ENCODE measurements around the gene CHST3. TPM values are rescaled to one million over a fixed set of nuclear protein-coding genes. Genes with fewer than 3 reads are reported as not detected.
A peak's percentile ranks its signal among the peaks of the same experiment; 100 is the strongest.

The CHST3 gene
- polyA plus RNA-seq, 1 donor from 2014 or later = not detected

DNA sequence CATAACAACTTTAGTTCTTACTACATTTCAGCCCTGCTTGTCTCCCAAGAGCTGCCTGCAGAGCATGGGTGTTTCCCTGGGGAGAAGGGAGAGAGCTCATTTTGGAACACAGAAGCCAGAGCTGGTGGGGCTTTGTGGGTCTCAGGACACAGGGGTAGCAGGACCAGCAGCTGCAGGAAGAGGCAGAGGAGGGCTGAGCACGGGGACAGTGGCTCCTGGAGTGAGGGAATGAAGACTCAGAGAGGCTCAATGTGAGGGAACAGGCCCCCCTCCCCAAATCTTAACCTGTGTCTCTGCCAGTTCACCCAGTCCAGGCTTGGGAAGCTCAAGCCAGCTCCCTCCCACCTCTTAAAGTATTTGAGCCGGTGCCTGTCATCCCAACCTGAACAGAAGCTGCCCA is 50.0 kb downstream of the CHST3 start:
- Mint-ChIP-seq H3K4me3 (no peak overlapping the region), H3K27ac (no peak overlapping the region), H3K9me3 (no peaks in the 10 kb centered on the region), H3K4me1 (no peaks in the 10 kb centered on the region), H3K27me3 (peaks cover 5% of the 10 kb centered on the region), H3K36me3 (no peaks in the 10 kb centered on the region)

DNA sequence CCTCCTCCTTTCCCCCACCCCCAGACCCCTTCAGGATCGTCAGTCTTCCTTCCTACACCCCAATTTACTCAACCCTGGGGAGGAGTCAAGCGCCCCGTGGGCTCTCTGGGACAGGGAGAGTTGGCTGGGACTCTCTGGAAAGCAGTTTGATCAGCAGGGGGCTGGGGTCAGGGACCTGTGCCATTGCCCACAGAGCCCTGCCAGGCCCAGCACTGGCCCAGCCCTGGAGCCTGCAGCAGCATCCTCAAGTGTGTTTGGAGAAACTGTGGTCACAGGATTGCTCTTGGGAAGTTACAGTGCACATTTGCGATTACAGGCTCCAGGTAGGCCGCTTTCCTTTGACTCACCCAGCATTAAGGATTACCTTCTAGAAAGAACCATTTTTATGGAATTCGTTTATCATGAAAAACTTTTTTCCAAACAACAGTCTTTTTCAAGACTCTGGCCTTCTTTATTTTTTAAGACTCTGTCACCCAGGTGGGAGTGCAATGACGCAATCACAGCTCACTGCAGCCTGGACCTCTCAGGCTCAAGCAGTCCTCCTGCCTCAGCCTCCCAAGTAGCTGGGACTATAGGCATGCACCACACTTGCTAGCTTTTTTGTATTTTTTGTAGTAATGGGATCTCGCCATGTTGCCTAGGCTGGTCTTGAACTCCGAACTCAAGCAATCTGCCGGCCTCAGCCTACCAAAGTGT is 50.7 kb downstream of the CHST3 start:
- Mint-ChIP-seq H3K36me3 (no peaks in the 10 kb centered on the region), H3K9me3 (no peaks in the 10 kb centered on the region), H3K4me3 (no peak overlapping the region), H3K27ac (no peak overlapping the region), H3K27me3 (peaks cover 6% of the 10 kb centered on the region), H3K4me1 (no peaks in the 10 kb centered on the region)

DNA sequence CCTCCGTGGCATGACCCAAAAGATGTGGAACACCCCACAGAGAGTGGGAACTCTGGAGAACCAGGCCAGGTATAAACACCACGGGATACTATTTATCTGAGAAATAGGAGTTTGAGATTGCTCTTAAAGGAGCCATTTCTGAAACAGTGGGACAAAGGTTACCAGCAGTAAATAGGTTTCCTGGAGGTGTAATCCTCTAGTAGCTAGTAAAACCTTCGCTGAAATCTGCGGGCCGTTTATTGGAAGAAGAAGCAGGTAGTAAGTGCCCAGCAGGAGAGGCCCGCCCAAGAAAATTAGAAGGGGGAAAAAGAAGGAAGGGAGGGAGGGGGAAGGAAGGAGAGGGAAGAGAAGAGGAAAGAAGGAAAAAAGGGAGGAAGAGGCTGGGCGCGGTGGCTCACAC is 51.6 kb downstream of the CHST3 start:
- H3K9me3 Mint-ChIP-seq = no peaks in the 10 kb centered on the region
- H3K27ac Mint-ChIP-seq = no peak overlapping the region
- H3K4me3 Mint-ChIP-seq = peak overlapping the region in 1 of 4 donors; percentile 15
- no peaks in the 10 kb centered on the region for H3K36me3 Mint-ChIP-seq
- H3K4me1 Mint-ChIP-seq = no peaks in the 10 kb centered on the region
- peaks cover 6% of the 10 kb centered on the region for H3K27me3 Mint-ChIP-seq

DNA sequence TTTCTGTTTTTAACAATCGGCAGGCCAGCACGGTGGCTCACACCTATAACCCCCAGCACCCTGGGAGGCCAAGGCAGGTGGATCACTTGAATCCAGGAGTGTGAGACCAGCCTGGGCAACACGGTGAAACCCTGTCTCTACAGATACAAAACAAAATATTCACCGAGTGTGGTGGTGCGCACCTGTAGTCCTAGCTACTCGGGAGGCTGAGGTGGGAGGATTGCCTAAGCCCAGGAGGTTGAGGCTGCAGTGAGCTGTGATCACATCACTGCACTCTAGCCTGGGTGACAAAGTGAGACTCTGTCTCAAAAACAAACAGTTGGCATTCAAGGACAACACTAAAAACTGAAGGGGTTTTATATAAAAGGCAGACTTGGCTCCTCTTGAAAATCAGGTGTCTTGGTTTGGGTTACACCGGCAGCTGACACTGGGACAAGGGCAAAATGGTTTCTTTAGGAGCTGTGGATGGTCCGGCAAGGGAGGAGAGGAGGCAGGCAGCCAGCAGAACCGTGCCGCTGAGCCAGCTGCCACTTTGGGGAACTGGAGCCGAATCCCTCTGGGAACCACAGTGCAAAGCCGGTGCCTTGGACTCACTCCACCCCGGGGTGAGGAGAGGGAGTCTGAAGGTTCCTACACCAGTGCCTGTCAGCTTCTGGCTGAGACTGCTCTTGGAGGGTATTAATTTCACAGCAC is 52.6 kb downstream of the CHST3 start:
- Mint-ChIP-seq H3K36me3 (no peaks in the 10 kb centered on the region), H3K27me3 (peaks cover 6% of the 10 kb centered on the region), H3K4me1 (peaks cover 0 to 3% (median 0%) of the 10 kb centered on the region in 3 donors), H3K9me3 (no peaks in the 10 kb centered on the region), H3K27ac (no peak overlapping the region), H3K4me3 (peak overlapping the region in 1 of 4 donors; percentile 28)

DNA sequence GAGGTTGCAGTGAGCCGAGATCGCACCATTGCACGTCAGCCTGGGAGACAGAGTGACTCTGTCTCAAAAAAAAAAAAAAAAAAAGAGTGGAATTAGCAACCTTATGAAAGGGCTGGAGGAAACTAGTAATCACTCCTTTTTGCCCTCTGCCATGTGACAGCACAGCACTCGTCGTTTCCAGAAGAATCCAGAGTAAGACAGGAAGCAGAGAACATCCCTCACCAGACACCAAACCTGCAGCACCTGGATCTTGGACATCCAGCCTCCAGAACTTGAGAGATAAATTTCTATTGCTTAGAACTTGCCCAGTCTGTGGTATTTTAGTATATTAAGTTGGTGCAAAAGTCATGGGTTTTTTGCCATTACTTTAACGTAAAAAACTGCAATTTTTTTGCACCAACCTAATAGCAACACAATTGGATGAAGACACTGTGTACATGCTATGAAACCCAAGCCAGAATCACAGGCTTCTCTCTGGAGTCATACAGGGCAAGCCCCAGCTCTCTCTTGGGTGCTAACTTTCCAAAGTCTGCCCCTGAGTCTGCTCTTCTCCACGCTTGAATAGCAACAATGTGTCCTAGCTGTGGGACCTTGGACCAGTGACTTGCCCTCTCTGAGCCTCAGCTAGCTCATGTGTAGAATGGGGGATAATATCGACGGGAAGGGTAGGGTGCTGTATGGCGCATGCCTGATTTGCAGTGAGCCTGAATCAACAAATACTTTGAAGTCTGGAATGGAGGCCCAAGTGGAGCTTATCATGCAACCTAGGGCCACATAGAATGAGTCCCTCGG is 55.1 kb downstream of the CHST3 start:
- H3K9me3 Mint-ChIP-seq = no peaks in the 10 kb centered on the region
- H3K4me1 Mint-ChIP-seq = peaks cover 0 to 3% (median 0%) of the 10 kb centered on the region in 3 donors
- H3K36me3 Mint-ChIP-seq = peaks cover 2% of the 10 kb centered on the region
- H3K27me3 Mint-ChIP-seq = peaks cover 4% of the 10 kb centered on the region
- no peak overlapping the region for H3K4me3 Mint-ChIP-seq
- H3K27ac Mint-ChIP-seq = no peak overlapping the region

DNA sequence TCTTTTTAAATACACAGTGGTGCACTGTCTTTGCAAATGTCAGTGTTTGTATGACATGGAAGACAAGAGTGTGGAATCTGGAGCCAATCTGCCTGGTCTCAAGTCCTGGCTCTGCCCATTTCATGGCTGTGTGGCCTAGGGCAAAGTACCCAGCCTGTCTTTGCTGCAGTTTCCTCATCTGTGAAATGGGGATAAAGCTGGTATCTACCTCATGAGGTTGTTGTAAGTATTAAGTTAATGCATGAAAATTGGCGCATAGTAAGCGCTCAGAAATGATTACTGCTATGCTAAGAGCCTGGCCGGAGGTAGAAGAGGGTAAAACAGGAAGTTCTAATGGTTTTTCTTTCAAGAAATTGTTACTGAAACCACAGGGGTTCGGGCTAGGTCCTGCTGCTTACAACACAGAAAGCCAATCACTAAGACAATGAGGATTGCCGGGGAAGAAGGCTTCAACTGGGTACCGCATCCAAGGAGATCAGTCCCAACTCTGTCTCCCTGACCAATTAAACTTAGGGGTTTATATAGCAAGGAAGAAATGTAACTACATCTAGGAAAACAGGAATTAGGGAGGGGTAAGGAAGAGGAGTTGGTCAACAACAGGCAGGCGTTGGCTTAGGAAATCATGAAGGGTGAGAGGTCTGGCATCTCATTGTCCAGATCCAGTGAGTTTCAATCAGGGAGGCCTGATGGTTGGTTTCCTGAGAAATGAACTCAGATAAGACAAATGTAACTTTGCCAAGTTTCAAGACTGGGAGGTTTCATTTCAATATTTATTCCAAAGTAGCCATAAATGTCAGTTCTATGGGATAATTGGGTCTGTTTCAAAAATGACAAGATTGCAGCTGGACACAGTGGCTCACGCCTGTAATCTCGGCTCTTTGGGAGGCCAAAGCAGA is 57.0 kb downstream of the CHST3 start:
- peaks cover 4% of the 10 kb centered on the region for H3K27me3 Mint-ChIP-seq
- H3K4me1 Mint-ChIP-seq = peaks cover 0 to 3% (median 0%) of the 10 kb centered on the region in 3 donors
- peaks cover 2% of the 10 kb centered on the region for H3K36me3 Mint-ChIP-seq
- no peak overlapping the region for H3K27ac Mint-ChIP-seq
- no peaks in the 10 kb centered on the region for H3K9me3 Mint-ChIP-seq
- no peak overlapping the region for H3K4me3 Mint-ChIP-seq

DNA sequence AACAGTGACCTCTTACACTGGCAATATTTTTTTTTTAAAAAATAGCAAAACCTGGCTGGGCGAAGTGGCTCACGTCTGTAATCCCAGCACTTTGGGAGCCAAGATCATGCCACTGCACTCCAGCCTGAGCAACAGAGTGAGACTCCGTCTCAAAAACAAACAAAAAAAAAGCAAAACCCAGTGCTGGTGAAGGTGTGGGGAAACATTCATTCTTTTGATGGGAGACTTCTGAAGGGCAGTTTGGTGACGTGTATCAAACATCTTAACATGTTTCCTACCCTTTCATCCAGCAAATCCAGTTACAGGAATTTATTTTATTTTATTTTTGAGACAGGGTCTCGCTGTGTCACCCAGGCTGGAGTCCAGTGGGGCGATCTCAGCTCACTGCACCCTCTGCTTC is 58.0 kb downstream of the CHST3 start:
- Mint-ChIP-seq H3K36me3 (peaks cover 2% of the 10 kb centered on the region), H3K27ac (no peak overlapping the region)

DNA sequence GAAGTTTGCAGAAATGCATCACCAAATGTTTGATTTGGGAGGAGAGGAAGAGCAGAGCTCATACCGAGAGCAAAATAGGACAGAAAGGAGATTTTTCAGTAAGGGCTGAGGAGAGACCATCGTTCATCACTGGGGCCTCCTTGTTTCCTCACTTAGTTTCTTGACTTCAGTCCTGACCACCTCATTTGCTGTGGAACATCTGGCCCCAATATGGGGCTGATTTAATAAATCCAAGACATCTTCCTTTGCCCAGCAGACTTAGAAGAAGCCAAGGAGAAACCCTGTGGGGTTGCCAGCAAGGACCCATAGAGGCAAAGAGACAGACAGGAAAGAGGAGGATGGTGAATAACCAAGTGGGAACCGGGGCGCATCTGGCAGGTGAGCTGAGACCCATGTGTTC is 60.4 kb downstream of the CHST3 start:
- Mint-ChIP-seq H3K4me3 (no peak overlapping the region), H3K27me3 (peaks cover 11% of the 10 kb centered on the region), H3K4me1 (peaks cover 0 to 3% (median 0%) of the 10 kb centered on the region in 3 donors), H3K9me3 (peaks cover 0 to 1% (median 0%) of the 10 kb centered on the region in 3 donors), H3K36me3 (peaks cover 2% of the 10 kb centered on the region), H3K27ac (no peak overlapping the region)

More for the DNA sequence above, 58.0 kb downstream of the CHST3 start:
- Mint-ChIP-seq H3K4me1 (peaks cover 0 to 3% (median 0%) of the 10 kb centered on the region in 3 donors), H3K9me3 (peaks cover 0 to 1% (median 0%) of the 10 kb centered on the region in 3 donors), H3K27me3 (peaks cover 5% of the 10 kb centered on the region), H3K4me3 (no peak overlapping the region)

DNA sequence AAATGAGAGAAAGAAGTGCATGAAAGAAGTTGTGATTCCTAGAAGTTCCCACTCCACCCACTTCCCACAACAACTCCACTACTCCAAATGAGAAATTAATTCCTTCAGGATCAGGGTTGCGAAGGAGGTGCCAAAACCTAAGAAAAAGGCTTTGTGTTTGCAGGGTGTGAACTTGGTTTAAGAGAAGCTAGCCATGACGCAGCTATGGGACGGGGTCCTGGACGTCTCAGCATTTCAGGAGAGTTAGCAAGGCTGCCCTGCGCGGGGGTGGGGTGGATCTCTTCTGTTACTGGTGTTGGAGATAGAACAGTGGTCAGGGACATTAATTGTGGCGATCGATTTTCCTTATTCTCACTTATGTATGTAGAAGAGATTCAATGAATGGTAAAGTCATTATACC is 61.2 kb downstream of the CHST3 start:
- Mint-ChIP-seq H3K27me3 (peaks cover 11% of the 10 kb centered on the region), H3K4me1 (peaks cover 0 to 3% (median 0%) of the 10 kb centered on the region in 3 donors), H3K27ac (no peak overlapping the region), H3K36me3 (peaks cover 2% of the 10 kb centered on the region), H3K9me3 (peaks cover 0 to 1% (median 0%) of the 10 kb centered on the region in 3 donors), H3K4me3 (no peak overlapping the region)

DNA sequence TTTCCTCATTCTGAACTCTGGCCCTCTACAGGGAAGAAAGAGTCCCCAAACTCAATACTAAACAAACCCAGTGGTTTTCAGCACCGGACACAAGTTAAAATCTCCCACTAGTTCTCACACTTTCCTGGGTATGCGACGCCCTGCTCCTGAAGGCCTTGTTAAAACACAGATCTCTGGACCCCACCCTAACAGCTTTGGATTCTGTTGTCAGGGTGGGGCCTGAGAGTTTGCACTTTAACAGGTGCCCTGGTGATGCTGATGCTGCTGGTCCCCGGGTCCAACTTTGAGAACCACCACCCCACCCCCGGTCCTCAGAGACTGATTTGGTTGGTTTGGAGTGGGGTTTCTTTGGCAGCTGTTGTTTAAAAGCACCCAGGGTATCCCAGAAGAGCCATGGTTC is 61.6 kb downstream of the CHST3 start:
- Mint-ChIP-seq H3K27me3 (peaks cover 11% of the 10 kb centered on the region), H3K4me3 (no peak overlapping the region), H3K27ac (no peak overlapping the region), H3K36me3 (peaks cover 2% of the 10 kb centered on the region), H3K4me1 (peaks cover 0 to 3% (median 0%) of the 10 kb centered on the region in 3 donors), H3K9me3 (peaks cover 0 to 1% (median 0%) of the 10 kb centered on the region in 3 donors)

DNA sequence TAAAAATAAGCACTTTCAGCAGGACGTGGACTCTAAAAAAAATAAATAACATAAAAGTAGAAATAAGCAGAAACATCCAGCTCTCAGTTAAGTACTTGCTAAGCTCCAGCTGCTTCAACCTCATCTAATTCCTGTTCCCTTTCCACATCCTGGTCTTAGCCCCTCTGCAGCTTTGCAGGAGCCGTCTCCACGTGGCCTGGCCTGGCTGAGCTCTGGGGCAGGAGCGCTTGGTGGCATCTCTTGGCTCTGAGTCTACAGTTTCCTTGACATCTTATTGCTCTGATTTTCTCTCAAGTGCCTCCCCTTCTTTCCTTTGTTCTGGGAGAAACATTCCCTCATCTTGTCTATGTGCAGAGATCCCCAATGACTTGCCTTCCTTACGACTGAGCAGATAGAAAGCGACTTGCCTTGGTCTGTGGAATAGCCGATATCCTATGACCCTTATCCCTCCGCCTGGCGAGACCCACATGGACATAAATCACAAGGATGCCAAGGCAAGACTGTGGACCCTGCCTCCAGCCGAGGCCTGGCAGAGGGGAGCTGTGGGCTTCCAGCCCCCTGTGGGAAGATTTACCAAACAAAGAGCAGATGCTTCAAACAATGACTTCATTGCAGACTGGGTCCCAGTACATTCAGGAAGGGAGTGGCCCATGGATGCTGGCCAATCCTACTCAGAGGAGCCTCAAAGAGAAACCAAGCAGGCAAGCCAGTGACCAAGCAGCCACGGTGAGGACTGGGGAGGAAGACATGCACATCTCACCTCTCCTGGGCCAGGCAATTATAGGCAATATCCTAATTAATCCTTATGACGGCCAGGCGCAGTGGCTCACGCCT is 62.3 kb downstream of the CHST3 start:
- Mint-ChIP-seq H3K36me3 (peaks cover 2% of the 10 kb centered on the region), H3K9me3 (peaks cover 0 to 1% (median 0%) of the 10 kb centered on the region in 3 donors), H3K4me1 (no peaks in the 10 kb centered on the region), H3K27me3 (peaks cover 11% of the 10 kb centered on the region), H3K27ac (no peak overlapping the region), H3K4me3 (no peak overlapping the region)

DNA sequence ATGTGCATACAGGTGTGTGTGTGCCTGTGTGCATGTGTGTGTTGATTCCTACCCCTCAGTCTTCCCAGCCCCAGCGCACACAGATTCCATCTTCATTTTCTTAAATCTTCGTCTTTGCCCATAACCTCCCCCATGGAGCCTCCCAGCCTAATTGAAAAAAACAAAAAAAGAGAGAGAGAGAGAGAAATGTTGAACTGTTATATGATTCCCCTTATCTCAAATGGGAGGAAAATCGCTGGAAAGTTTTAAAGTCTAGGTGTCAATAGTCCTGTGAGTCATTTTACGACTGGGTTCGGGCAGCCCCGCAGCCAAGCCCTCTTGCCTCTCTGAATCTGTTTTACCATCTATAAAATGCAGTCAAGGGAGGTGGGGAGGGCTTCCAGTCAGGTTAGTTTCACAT is 63.3 kb downstream of the CHST3 start:
- H3K27me3 Mint-ChIP-seq = peaks cover 11% of the 10 kb centered on the region
- peaks cover 0 to 1% (median 0%) of the 10 kb centered on the region in 3 donors for H3K9me3 Mint-ChIP-seq
- H3K4me1 Mint-ChIP-seq = no peaks in the 10 kb centered on the region
- no peak overlapping the region for H3K4me3 Mint-ChIP-seq
- H3K27ac Mint-ChIP-seq = no peak overlapping the region
- peaks cover 2% of the 10 kb centered on the region for H3K36me3 Mint-ChIP-seq

DNA sequence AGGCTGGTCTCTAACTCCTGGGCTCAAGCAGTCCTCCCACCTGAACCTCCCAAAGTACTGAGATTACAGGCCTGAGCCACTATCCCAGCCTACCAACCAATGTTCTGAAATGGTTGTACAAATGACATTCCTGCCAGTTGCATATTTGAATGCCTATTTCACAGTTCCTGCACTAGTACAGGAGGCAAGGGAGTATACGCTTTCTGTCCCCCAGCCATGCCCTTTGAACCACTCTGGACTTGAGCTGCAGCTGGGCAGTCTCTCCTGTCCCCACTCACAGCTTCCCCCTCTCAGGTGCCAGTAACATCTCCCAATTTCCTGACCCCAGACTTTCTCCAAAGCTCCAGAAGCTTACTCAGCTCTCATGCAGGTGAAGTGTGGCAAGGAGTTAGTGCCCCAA is 65.2 kb downstream of the CHST3 start:
- H3K4me3 Mint-ChIP-seq = no peak overlapping the region
- H3K9me3 Mint-ChIP-seq = peaks cover 0 to 1% (median 0%) of the 10 kb centered on the region in 3 donors
- H3K27ac Mint-ChIP-seq = no peak overlapping the region
- H3K36me3 Mint-ChIP-seq = no peaks in the 10 kb centered on the region
- no peaks in the 10 kb centered on the region for H3K4me1 Mint-ChIP-seq
- peaks cover 11% of the 10 kb centered on the region for H3K27me3 Mint-ChIP-seq
